WTC11 (cell line): ENCODE results near the gene RECQL5. TPM values are rescaled to one million over a fixed set of nuclear protein-coding genes. Genes with fewer than 3 reads are reported as not detected.

Experiments used
- ATF1 ChIP-seq: sonication (generic); formaldehyde crosslinking; IDR thresholded peaks from 2 replicates; pipeline ENCODE4 v1.8.1; 2023; ENCODE audit warnings: mild to moderate bottlenecking, moderate library complexity, missing genetic modification reagents
- CBFB ChIP-seq: sonication (generic); formaldehyde crosslinking; IDR thresholded peaks from 2 replicates; pipeline ENCODE4 v1.8.1; 2022; ENCODE audit warnings: mild to moderate bottlenecking, low read depth, missing genetic modification reagents
- ELF4 ChIP-seq: sonication (generic); formaldehyde crosslinking; IDR thresholded peaks from 2 replicates; pipeline ENCODE4 v1.8.1; 2022; ENCODE audit warnings: low read depth, mild to moderate bottlenecking, moderate library complexity, missing genetic modification reagents
- MXD4 ChIP-seq: fragments of 250-450 bp; sonication (Bioruptor Pico); IDR thresholded peaks from 2 replicates; pipeline ENCODE4 v1.8.0; 2021; ENCODE audit warnings: mild to moderate bottlenecking, moderate library complexity, borderline replicate concordance
- NFYB ChIP-seq: sonication (generic); formaldehyde crosslinking; conservative IDR thresholded peaks from 2 replicates; pipeline ENCODE4 v1.8.0; 2022; ENCODE audit warnings: low read depth, missing genetic modification reagents
- NR1H2 ChIP-seq: sonication (generic); formaldehyde crosslinking; IDR thresholded peaks from 2 replicates; pipeline ENCODE4 v1.9.0; 2021; ENCODE audit warnings: mild to moderate bottlenecking, moderate library complexity, missing genetic modification reagents
- OVOL2 ChIP-seq: fragments of 250-450 bp; sonication (Bioruptor Pico); IDR thresholded peaks from 2 replicates; pipeline ENCODE4 v1.9.0; 2021; ENCODE audit warnings: mild to moderate bottlenecking, borderline replicate concordance
- SMAD3 ChIP-seq: sonication (generic); formaldehyde crosslinking; IDR thresholded peaks from 2 replicates; pipeline ENCODE4 v1.8.0; 2022; ENCODE audit warnings: missing genetic modification reagents, mild to moderate bottlenecking, borderline replicate concordance
- ZNF138 ChIP-seq: sonication (generic); formaldehyde crosslinking; conservative IDR thresholded peaks from 2 replicates; pipeline ENCODE4 v1.8.1; 2022; ENCODE audit warnings: mild to moderate bottlenecking, moderate library complexity, missing genetic modification reagents
- ZNF232 ChIP-seq: sonication (generic); formaldehyde crosslinking; IDR thresholded peaks from 2 replicates; pipeline ENCODE4 v1.8.0; 2022; ENCODE audit warnings: mild to moderate bottlenecking, missing genetic modification reagents
- ZNF396 ChIP-seq: fragments of 250-450 bp; sonication (Bioruptor Pico); IDR thresholded peaks from 2 replicates; pipeline ENCODE4 v1.8.0; 2021; ENCODE audit warnings: mild to moderate bottlenecking, moderate library complexity, borderline replicate concordance
- ZNF671 ChIP-seq: fragments of 250-450 bp; sonication (Bioruptor Pico); IDR thresholded peaks from 2 replicates; pipeline ENCODE4 v1.8.0; 2021; ENCODE audit warnings: mild to moderate bottlenecking
- total RNA-seq: library from RNA; stranded (reverse); gene quantifications from 3 replicates; pipeline ENCODE4 v1.2.3, GENCODE V29; 2021
- TF ChIP-seq, protein P1 (sequence below): fragments of 250-450 bp; sonication (Bioruptor Pico); IDR thresholded peaks from 2 replicates; pipeline ENCODE4 v1.8.0; 2021; ENCODE audit warnings: mild to moderate bottlenecking
- TF ChIP-seq, protein P2 (sequence below): sonication (generic); formaldehyde crosslinking; IDR thresholded peaks from 2 replicates; pipeline ENCODE4 v1.8.0; 2022; ENCODE audit warnings: mild to moderate bottlenecking, missing genetic modification reagents
- TF ChIP-seq, protein P3 (sequence below): sonication (generic); formaldehyde crosslinking; IDR thresholded peaks from 2 replicates; pipeline ENCODE4 v1.8.0; 2022; ENCODE audit warnings: mild to moderate bottlenecking, missing genetic modification reagents
- TF ChIP-seq, protein P4 (sequence below): sonication (generic); formaldehyde crosslinking; IDR thresholded peaks from 2 replicates; pipeline ENCODE4 v1.8.1; 2022; ENCODE audit warnings: low read depth, missing genetic modification reagents, borderline replicate concordance
- TF ChIP-seq, protein P5 (sequence below): sonication (generic); formaldehyde crosslinking; IDR thresholded peaks from 2 replicates; pipeline ENCODE4 v1.8.1; 2023; ENCODE audit warnings: mild to moderate bottlenecking, missing genetic modification reagents, moderate library complexity
- TF ChIP-seq, protein P6 (sequence below): sonication (generic); formaldehyde crosslinking; IDR thresholded peaks from 2 replicates; pipeline ENCODE4 v1.8.0; 2023; ENCODE audit warnings: missing genetic modification reagents
- TF ChIP-seq, protein P7 (sequence below): fragments of 200-600 bp; IDR thresholded peaks from 2 replicates; pipeline ENCODE4 v1.8.0; 2022; ENCODE audit warnings: antibody characterized with exemption
- TF ChIP-seq, protein P8 (sequence below): sonication (generic); formaldehyde crosslinking; IDR thresholded peaks from 2 replicates; pipeline ENCODE4 v1.8.1; 2023; ENCODE audit warnings: mild to moderate bottlenecking, missing genetic modification reagents, moderate library complexity
- TF ChIP-seq, protein P9 (sequence below): sonication (generic); formaldehyde crosslinking; IDR thresholded peaks from 2 replicates; pipeline ENCODE4 v1.8.0; 2023; ENCODE audit warnings: mild to moderate bottlenecking, missing genetic modification reagents
- TF ChIP-seq, protein P10 (sequence below): sonication (generic); formaldehyde crosslinking; IDR thresholded peaks from 2 replicates; pipeline ENCODE4 v1.8.1; 2023; ENCODE audit warnings: mild to moderate bottlenecking, moderate library complexity, missing genetic modification reagents
- TF ChIP-seq, protein P11 (sequence below): sonication (generic); formaldehyde crosslinking; IDR thresholded peaks from 2 replicates; pipeline ENCODE4 v1.8.0; 2022; ENCODE audit warnings: mild to moderate bottlenecking, missing genetic modification reagents

Gene RECQL5
- total RNA-seq, 1 experiment from 2014 or later = 51.0 TPM

DNA sequence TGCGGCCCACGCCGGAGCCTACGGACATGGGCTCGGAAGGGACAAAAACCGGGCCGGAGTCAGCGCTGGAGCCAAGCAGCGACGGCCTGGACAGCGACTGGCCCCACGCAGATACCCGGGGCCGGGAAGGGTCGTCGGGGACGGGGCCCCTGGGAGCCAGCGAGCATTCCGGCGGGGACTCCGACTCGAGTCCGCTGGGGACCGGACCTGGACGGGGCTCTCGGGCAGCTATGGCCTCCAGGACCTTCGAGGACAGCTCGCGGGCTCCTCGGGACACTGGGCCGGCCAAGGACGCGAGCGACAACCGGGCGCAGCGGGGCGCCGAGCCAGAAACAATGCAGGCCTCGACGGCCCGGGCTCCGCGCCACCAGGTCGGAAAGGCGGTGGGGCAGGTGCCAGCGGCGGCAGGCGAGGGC, 78.3 kb downstream of the RECQL5 start (continued):
- TF ChIP-seq, protein P1, sequence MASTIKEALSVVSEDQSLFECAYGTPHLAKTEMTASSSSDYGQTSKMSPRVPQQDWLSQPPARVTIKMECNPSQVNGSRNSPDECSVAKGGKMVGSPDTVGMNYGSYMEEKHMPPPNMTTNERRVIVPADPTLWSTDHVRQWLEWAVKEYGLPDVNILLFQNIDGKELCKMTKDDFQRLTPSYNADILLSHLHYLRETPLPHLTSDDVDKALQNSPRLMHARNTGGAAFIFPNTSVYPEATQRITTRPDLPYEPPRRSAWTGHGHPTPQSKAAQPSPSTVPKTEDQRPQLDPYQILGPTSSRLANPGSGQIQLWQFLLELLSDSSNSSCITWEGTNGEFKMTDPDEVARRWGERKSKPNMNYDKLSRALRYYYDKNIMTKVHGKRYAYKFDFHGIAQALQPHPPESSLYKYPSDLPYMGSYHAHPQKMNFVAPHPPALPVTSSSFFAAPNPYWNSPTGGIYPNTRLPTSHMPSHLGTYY (CRISPR knock-in tag) = no peak
- TF ChIP-seq, protein P2, sequence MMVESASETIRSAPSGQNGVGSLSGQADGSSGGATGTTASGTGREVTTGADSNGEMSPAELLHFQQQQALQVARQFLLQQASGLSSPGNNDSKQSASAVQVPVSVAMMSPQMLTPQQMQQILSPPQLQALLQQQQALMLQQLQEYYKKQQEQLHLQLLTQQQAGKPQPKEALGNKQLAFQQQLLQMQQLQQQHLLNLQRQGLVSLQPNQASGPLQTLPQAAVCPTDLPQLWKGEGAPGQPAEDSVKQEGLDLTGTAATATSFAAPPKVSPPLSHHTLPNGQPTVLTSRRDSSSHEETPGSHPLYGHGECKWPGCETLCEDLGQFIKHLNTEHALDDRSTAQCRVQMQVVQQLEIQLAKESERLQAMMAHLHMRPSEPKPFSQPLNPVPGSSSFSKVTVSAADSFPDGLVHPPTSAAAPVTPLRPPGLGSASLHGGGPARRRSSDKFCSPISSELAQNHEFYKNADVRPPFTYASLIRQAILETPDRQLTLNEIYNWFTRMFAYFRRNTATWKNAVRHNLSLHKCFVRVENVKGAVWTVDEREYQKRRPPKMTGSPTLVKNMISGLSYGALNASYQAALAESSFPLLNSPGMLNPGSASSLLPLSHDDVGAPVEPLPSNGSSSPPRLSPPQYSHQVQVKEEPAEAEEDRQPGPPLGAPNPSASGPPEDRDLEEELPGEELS (CRISPR knock-in tag) = peak; percentile 64; the same call in 1 of the 2 replicates
- TF ChIP-seq SMAD3 (CRISPR knock-in tag) = no peak; the same call in 1 of the 2 replicates
- TF ChIP-seq ZNF671 (CRISPR knock-in tag) = no peak
- TF ChIP-seq, protein P3, sequence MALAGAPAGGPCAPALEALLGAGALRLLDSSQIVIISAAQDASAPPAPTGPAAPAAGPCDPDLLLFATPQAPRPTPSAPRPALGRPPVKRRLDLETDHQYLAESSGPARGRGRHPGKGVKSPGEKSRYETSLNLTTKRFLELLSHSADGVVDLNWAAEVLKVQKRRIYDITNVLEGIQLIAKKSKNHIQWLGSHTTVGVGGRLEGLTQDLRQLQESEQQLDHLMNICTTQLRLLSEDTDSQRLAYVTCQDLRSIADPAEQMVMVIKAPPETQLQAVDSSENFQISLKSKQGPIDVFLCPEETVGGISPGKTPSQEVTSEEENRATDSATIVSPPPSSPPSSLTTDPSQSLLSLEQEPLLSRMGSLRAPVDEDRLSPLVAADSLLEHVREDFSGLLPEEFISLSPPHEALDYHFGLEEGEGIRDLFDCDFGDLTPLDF = no peak
- 0 out of 2 replicates have a peak, but pooled peaks have one; percentile 3 for TF ChIP-seq ELF4 (CRISPR knock-in tag)
- TF ChIP-seq, protein P4, sequence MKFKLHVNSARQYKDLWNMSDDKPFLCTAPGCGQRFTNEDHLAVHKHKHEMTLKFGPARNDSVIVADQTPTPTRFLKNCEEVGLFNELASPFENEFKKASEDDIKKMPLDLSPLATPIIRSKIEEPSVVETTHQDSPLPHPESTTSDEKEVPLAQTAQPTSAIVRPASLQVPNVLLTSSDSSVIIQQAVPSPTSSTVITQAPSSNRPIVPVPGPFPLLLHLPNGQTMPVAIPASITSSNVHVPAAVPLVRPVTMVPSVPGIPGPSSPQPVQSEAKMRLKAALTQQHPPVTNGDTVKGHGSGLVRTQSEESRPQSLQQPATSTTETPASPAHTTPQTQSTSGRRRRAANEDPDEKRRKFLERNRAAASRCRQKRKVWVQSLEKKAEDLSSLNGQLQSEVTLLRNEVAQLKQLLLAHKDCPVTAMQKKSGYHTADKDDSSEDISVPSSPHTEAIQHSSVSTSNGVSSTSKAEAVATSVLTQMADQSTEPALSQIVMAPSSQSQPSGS (CRISPR knock-in tag) = no peak
- no peak for TF ChIP-seq NR1H2
- TF ChIP-seq ATF1 (CRISPR knock-in tag) = 0 out of 2 replicates have a peak, but pooled peaks have one; percentile 39
- TF ChIP-seq ZNF138 (CRISPR knock-in tag) = no peak
- TF ChIP-seq, protein P5, sequence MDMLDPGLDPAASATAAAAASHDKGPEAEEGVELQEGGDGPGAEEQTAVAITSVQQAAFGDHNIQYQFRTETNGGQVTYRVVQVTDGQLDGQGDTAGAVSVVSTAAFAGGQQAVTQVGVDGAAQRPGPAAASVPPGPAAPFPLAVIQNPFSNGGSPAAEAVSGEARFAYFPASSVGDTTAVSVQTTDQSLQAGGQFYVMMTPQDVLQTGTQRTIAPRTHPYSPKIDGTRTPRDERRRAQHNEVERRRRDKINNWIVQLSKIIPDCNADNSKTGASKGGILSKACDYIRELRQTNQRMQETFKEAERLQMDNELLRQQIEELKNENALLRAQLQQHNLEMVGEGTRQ (CRISPR knock-in tag) = no peak
- no peak for TF ChIP-seq OVOL2 (CRISPR knock-in tag)
- TF ChIP-seq, protein P6, sequence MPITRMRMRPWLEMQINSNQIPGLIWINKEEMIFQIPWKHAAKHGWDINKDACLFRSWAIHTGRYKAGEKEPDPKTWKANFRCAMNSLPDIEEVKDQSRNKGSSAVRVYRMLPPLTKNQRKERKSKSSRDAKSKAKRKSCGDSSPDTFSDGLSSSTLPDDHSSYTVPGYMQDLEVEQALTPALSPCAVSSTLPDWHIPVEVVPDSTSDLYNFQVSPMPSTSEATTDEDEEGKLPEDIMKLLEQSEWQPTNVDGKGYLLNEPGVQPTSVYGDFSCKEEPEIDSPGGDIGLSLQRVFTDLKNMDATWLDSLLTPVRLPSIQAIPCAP (CRISPR knock-in tag) = 0 out of 2 replicates have a peak, but pooled peaks have one; percentile 41
- TF ChIP-seq, protein P7, sequence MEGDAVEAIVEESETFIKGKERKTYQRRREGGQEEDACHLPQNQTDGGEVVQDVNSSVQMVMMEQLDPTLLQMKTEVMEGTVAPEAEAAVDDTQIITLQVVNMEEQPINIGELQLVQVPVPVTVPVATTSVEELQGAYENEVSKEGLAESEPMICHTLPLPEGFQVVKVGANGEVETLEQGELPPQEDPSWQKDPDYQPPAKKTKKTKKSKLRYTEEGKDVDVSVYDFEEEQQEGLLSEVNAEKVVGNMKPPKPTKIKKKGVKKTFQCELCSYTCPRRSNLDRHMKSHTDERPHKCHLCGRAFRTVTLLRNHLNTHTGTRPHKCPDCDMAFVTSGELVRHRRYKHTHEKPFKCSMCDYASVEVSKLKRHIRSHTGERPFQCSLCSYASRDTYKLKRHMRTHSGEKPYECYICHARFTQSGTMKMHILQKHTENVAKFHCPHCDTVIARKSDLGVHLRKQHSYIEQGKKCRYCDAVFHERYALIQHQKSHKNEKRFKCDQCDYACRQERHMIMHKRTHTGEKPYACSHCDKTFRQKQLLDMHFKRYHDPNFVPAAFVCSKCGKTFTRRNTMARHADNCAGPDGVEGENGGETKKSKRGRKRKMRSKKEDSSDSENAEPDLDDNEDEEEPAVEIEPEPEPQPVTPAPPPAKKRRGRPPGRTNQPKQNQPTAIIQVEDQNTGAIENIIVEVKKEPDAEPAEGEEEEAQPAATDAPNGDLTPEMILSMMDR = no peak
- TF ChIP-seq CBFB (CRISPR knock-in tag) = no peak
- TF ChIP-seq ZNF232 (CRISPR knock-in tag) = no peak
- TF ChIP-seq, protein P8, sequence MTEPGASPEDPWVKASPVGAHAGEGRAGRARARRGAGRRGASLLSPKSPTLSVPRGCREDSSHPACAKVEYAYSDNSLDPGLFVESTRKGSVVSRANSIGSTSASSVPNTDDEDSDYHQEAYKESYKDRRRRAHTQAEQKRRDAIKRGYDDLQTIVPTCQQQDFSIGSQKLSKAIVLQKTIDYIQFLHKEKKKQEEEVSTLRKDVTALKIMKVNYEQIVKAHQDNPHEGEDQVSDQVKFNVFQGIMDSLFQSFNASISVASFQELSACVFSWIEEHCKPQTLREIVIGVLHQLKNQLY (CRISPR knock-in tag) = 0 out of 2 replicates have a peak, but pooled peaks have one; percentile 45
- no peak for TF ChIP-seq MXD4 (CRISPR knock-in tag)
- TF ChIP-seq, protein P9, sequence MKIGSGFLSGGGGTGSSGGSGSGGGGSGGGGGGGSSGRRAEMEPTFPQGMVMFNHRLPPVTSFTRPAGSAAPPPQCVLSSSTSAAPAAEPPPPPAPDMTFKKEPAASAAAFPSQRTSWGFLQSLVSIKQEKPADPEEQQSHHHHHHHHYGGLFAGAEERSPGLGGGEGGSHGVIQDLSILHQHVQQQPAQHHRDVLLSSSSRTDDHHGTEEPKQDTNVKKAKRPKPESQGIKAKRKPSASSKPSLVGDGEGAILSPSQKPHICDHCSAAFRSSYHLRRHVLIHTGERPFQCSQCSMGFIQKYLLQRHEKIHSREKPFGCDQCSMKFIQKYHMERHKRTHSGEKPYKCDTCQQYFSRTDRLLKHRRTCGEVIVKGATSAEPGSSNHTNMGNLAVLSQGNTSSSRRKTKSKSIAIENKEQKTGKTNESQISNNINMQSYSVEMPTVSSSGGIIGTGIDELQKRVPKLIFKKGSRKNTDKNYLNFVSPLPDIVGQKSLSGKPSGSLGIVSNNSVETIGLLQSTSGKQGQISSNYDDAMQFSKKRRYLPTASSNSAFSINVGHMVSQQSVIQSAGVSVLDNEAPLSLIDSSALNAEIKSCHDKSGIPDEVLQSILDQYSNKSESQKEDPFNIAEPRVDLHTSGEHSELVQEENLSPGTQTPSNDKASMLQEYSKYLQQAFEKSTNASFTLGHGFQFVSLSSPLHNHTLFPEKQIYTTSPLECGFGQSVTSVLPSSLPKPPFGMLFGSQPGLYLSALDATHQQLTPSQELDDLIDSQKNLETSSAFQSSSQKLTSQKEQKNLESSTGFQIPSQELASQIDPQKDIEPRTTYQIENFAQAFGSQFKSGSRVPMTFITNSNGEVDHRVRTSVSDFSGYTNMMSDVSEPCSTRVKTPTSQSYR (CRISPR knock-in tag) = 0 out of 2 replicates have a peak, but pooled peaks have one; percentile 12
- TF ChIP-seq, protein P10, sequence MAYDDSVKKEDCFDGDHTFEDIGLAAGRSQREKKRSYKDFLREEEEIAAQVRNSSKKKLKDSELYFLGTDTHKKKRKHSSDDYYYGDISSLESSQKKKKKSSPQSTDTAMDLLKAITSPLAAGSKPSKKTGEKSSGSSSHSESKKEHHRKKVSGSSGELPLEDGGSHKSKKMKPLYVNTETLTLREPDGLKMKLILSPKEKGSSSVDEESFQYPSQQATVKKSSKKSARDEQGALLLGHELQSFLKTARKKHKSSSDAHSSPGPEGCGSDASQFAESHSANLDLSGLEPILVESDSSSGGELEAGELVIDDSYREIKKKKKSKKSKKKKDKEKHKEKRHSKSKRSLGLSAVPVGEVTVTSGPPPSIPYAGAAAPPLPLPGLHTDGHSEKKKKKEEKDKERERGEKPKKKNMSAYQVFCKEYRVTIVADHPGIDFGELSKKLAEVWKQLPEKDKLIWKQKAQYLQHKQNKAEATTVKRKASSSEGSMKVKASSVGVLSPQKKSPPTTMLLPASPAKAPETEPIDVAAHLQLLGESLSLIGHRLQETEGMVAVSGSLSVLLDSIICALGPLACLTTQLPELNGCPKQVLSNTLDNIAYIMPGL (CRISPR knock-in tag) = peak; percentile 21; the same call in 1 of the 2 replicates
- no peak for TF ChIP-seq NFYB (CRISPR knock-in tag)
- TF ChIP-seq, protein P11, sequence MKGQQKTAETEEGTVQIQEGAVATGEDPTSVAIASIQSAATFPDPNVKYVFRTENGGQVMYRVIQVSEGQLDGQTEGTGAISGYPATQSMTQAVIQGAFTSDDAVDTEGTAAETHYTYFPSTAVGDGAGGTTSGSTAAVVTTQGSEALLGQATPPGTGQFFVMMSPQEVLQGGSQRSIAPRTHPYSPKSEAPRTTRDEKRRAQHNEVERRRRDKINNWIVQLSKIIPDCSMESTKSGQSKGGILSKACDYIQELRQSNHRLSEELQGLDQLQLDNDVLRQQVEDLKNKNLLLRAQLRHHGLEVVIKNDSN = peak; percentile 24; the same call in 1 of the 2 replicates
- TF ChIP-seq ZNF396 (CRISPR knock-in tag) = no peak
